ENCODE data around the gene ZNF488. TPM values are rescaled to one million over a fixed set of nuclear protein-coding genes. Genes with fewer than 3 reads are reported as not detected.

The ZNF488 gene
- total and polyA plus RNA-seq, 10 of the 15 experiments (the other 5 are each of a cell fraction or from before 2014, with no cell fraction given): not detected

- CTCF ChIA-PET: no interaction called here
- Histone ChIP-seq H3K4me1 (ENCODE audit: control insufficient read depth, insufficient read depth, low read length) (no peaks in the 10 kb centered on the region), H3K9ac (ENCODE audit: control insufficient read depth, insufficient read depth, low read length) (no peak overlapping the region), H3K9me3 (replicated peaks; ENCODE audit: control insufficient read depth, insufficient read depth, low read length) (no peaks in the 10 kb centered on the region), H3K36me3 (ENCODE audit: control insufficient read depth in 2 of 2, insufficient read depth in 2 of 2, low read length in 1 of 2) (no peaks in the 10 kb centered on the region), H3K4me2 (ENCODE audit: control insufficient read depth, insufficient read depth) (no peak overlapping the region), H3K27ac (ENCODE audit: control insufficient read depth, insufficient read depth) (no peak overlapping the region), H2AFZ (ENCODE audit: control insufficient read depth, low read depth, low read length) (no peak overlapping the region), H3K79me2 (ENCODE audit: control insufficient read depth, insufficient read depth, low read length) (no peaks in the 10 kb centered on the region), H3K27me3 (replicated peaks in 1 of 2; ENCODE audit: control insufficient read depth in 2 of 2, insufficient read depth in 2 of 2, low read length in 1 of 2) (no peaks in the 10 kb centered on the region; a peak in 2 of 4 replicates), H4K20me1 (ENCODE audit: control insufficient read depth, insufficient read depth) (no peaks in the 10 kb centered on the region), H3K4me3 (no peak overlapping the region)
- intact Hi-C loops (cut with micrococcal nuclease; ENCODE audit: unreplicated experiment): no loop called here
- ATAC-seq: no peak
- SMC1A ChIA-PET (ENCODE audit: uncharacterized antibody, unreplicated experiment): no interaction called here
- POLR2A ChIA-PET: no interaction called here
- RAD21 ChIA-PET (ENCODE audit: unreplicated experiment): no interaction called here
- in situ Hi-C loops (cut with MboI): no loop called here
- no peak for DNase-seq (ENCODE audit: low read depth, low spot score)
- WGBS (ENCODE audit: insufficient coverage, insufficient replicate concordance, low lambda C conversion rate, missing lambda C conversion rate): 0% methylated on average over 2 of the region's 2 CpGs
- TF ChIP-seq NFYB (IDR thresholded peaks at IDR 0.05; ENCODE audit: insufficient read depth, low read depth, low read length) (no peak), HSF1 (IDR thresholded peaks at IDR 0.05; ENCODE audit: low read depth, low read length) (no peak), MTA2 (IDR thresholded peaks at IDR 0.05; ENCODE audit: low read depth) (no peak), RBBP5 (conservative IDR thresholded peaks at IDR 0.05) (no peak), ZNF622 (IDR thresholded peaks at IDR 0.05) (no peak), MXI1 (IDR thresholded peaks at IDR 0.05; ENCODE audit: low read depth, low read length) (no peak), SREBF1 (IDR thresholded peaks at IDR 0.05; ENCODE audit: low read length) (no peak), IRF3 (IDR thresholded peaks at IDR 0.05) (no peak), EP300 (IDR thresholded peaks at IDR 0.05; ENCODE audit: borderline replicate concordance in 1 of 2, control insufficient read depth in 1 of 2, low read depth in 2 of 2, low read length in 2 of 2) (no peak), TCF3 (IDR thresholded peaks at IDR 0.05; ENCODE audit: borderline replicate concordance, insufficient read depth, low read depth, low read length) (no peak), SMC3 (IDR thresholded peaks at IDR 0.05; ENCODE audit: borderline replicate concordance, low read length) (no peak), NR2C2 (IDR thresholded peaks at IDR 0.05; ENCODE audit: borderline replicate concordance, control insufficient read depth, insufficient read length, low read depth) (no peak), JUNB (IDR thresholded peaks at IDR 0.05) (no peak), GABPA (IDR thresholded peaks at IDR 0.05; ENCODE audit: low read depth) (no peak), PAX5 (IDR thresholded peaks at IDR 0.05; ENCODE audit: borderline replicate concordance, low read depth, low read length) (no peak), IKZF1 (conservative IDR thresholded peaks at IDR 0.05) (no peak), POU2F2 (IDR thresholded peaks at IDR 0.05; ENCODE audit: borderline replicate concordance, low read depth, low read length) (no peak), NKRF (conservative IDR thresholded peaks at IDR 0.05) (no peak), HCFC1 (IDR thresholded peaks at IDR 0.05; ENCODE audit: low read length) (no peak), BMI1 (IDR thresholded peaks at IDR 0.05; ENCODE audit: borderline replicate concordance) (no peak)
- FAIRE-seq: no peak
- no TSS peak for BruUV-seq (replicated peaks)
Observed at GRCh38 chr10:47419421-47419820, 35.3 kb upstream of the ZNF488 start.
